DMS114 treated with DMSO at 0.1 percent for 48 hours (cell line): ENCODE measurements around the gene ANO6.
A peak's percentile ranks its signal among the peaks of the same experiment; 100 is the strongest.

Experiments used
- DNase-seq: peaks from one replicate; lab custom pipeline; 2025; ENCODE audit not compliant: unreplicated experiment; lab: John Stamatoyannopoulos, UW

Gene ANO6

GRCh38 chr12:45209784-45210183 is 6.1 kb upstream of the ANO6 start:
- DNase-seq = no peak

- DNase-seq = no peak
Observed at GRCh38 chr12:45212064-45212463, 3.8 kb upstream of the ANO6 start.

DNA sequence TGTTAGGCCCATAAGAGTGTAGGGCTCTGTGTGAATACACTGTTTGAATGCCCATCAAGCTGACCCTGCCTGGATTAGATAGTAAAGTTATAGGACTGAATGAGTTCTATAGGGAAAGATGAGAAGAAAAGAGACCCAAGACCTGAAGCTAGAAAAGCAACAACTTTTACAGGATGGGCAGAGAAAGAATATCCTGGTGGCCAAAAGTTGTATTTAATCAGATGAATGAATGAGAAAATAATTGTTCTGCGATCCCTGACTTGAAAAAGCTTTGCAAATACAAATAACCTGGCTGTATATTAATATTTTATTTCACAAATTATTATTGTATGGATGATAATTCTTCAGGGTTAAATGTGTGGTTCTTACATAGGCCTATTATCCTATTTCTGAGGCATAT is 2.8 kb upstream of the ANO6 start:
- no peak for DNase-seq

- no peak for DNase-seq
Observed at GRCh38 chr12:45214071-45214470, 1.8 kb upstream of the ANO6 start.

GRCh38 chr12:45214749-45215418 is 1.0 kb upstream of the ANO6 start:
- no peak for DNase-seq

DNA sequence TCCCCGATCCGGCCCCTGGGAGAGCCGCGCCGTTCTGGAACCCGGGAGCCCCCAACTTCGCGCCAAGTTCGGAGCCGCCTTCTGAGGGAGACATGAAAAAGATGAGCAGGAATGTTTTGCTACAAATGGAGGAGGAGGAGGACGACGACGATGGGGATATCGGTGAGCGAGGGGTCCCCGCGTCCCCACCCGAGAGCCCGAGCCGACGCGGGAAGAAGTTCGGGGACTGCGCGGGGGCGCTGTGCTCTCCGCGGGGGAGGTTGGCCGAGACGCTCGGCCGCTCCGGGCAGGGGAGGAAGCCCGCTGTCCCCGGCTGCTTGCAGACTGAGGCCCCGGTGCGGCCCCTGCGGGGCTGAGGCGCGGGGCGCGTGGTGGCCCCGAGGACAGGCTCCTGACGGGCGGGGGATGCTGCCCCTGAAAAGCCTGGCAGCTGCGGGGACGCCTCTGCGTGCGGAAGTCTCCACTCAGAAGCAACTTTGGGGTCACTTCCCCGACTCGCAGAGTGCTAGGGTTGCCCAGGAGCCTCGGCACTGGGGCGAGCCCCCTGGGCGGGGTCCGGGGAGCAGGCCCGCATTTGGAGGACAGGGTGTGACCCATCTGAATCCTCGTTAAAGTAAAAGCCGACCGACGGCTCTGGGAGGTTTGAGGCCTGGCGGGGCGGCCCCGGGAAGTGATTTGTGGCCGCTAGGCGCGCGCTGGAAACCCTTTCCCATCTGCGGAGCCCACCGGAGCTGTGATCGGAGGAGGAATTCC is 511 bp downstream of the ANO6 start:
- peak; percentile 33 for DNase-seq

DNA sequence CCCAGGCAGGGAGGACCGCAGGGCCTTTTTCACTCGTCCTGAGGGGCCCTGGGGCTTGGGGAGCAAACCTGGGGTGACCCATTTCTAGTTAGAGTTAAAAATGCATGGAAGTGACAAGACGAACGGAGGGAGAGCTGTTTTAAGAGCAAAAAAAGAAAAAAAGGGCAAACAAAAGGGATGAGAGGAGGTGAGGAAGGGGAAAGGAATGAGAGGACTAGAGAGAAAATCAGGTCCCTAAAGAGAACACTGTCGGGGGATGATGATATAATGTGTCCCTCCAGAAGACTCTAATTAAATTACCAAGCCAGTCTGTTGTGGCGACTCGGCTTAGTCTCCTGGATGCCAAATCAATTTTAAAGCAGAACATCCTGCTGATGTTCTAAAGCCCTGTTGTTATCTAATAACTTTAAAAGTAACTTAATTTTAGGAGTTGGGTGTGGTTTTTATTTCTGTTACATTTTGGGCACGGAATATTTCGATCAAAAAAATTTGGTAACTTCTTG is 1.1 kb downstream of the ANO6 start:
- DNase-seq = no peak

- DNase-seq = no peak
Observed at GRCh38 chr12:45217846-45218245, 2.0 kb downstream of the ANO6 start.

GRCh38 chr12:45219621-45220020 is 3.7 kb downstream of the ANO6 start:
- no peak for DNase-seq

DNA sequence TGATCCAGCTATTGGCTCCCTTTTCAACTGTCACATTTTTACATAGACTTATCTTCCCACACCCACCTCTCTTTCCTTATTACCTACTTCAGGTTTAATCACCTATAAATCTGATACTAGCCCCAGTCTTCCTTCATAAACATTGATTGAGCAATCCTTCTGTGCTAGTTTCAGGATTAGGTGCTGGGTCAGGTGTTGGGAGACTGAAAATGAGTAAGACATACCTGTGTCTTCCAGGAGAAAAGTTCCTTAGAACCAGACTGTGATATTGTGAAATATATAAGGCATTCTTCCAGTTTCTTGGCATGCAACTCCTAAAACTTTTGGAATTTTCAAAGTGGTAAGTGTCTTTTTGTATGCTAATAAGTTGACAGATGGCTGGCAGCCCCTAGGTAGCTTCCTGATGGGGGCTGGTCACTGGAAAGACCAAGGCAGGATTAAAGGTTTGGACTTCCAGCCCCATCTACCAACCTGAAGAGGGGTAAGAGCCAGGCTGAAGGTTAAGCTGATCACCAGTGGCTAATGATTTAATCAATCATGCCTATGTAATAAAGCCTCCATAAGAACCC is 4.6 kb downstream of the ANO6 start:
- DNase-seq = no peak

- no peak for DNase-seq
Observed at GRCh38 chr12:45220969-45221368, 5.1 kb downstream of the ANO6 start.

DNA sequence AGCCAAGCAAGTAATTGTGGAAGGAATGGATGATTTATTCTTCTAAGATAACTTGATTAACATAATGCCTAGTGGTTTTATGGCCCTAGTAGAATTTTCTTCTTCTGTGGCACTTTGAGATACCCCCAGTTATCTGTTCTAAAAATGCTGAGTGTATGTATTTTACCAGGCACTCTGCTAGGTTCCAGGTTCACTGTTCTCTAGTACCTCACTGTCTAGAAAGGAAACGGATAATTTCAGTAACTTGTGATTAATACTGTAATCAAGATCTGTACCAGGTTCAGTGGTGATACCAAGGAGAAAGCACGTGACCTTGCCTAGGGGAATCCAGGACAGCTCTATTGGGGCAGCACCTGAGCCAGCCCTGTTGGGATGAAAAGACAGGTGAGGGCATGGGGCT is 8.0 kb downstream of the ANO6 start:
- DNase-seq = no peak

GRCh38 chr12:45224311-45224710 is 8.4 kb downstream of the ANO6 start:
- DNase-seq = no peak

- no peak for DNase-seq
Observed at GRCh38 chr12:45226021-45226420, 10.1 kb downstream of the ANO6 start.

- no peak for DNase-seq
Observed at GRCh38 chr12:45227316-45228067, 11.6 kb downstream of the ANO6 start.

DNA sequence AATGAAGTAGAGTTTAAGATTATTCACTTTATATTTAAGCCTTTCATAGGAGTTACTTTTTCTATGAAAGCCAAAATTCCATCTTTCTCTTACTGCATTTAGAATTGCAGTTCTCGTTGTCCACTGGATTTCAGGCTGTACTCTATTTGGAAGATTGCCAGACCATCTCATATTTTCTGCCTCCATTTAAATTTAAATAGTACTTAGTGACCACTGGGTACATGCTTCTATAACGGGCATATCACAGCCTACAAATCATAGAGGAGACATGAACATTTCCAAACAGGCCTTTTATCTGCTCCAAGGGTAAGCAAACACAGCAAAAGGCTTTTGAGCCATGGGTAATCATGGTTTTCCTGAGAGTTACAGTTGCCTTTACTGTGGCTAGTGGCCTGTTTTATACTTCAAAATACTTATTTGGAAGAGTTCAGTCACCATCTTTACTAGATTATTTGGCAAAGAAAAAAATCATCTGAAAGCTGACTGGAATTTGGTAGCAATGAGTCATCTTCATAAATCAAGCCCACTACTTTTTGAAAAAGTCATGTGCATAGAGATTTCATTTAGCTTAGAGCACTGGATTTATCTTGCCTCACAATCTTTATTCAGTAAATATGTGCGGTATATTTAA is 15.7 kb downstream of the ANO6 start:
- no peak for DNase-seq

GRCh38 chr12:45232146-45232755 is 16.4 kb downstream of the ANO6 start:
- no peak for DNase-seq

DNA sequence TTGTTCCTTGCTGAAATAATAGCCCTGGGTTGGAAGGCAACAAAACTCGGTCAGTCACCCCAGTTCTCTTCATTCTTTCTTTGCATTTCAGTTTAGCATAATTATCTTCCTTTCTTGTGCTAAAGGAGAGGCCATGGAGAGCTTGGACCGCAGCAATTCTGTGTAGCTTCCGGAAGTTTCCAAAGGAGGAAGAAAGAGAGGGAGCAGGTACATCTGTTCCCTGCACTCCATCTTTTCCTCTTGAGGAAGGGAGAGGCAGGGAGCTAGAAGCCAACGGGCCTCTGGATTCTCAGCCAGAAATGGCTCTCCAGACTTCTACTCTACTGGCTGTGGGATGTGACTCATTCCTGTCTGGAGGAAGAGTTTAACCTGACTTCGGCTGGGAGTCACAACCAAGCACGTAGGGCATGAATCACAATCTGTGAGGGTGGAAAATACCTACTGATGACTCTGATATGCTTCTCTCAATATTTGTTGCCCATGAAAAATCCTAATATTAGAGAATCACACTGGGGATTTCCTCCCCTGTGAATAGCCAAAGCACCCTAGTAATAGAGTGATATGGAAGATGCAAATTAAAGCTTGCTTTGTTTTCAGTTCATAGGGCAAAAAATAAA is 17.0 kb downstream of the ANO6 start:
- DNase-seq = no peak

- DNase-seq = no peak
Observed at GRCh38 chr12:45234139-45234865, 18.4 kb downstream of the ANO6 start.
